Kidney (tissue), 14 donors: ENCODE results near the gene ITGA8. TPM values are rescaled to one million over a fixed set of nuclear protein-coding genes. Genes with fewer than 3 reads are reported as not detected.

Experiments used
- DNase-seq, 5 donors: peaks; one replicate each; pipeline ENCODE4 v3.0.0-alpha.2; 2013 to 2020
- FAIRE-seq: peaks from 2 replicates; lab custom pipeline; 2012; peaks lifted over from hg19 to GRCh38; lab: Jason Lieb, UNC
- H3K27ac ChIP-seq, 2 donors: one replicate each; pipeline ENCODE4 v1.7.0; 2013; ENCODE audit warnings: low read depth in 2 of 2, low read length in 2 of 2, inconsistent platforms in 1 of 2
- H3K27me3 ChIP-seq: one replicate; pipeline ENCODE4 v1.7.1; 2013; ENCODE audit warnings: low read length, inconsistent platforms; ENCODE audit not compliant: control insufficient read depth, insufficient read depth
- H3K36me3 ChIP-seq, 3 donors: one replicate each; pipeline versions ENCODE4 v1.7.0 to v1.7.1; 2013; ENCODE audit warnings: low read length in 3 of 3, control low read depth in 1 of 3, inconsistent platforms in 1 of 3; ENCODE audit not compliant: insufficient read depth in 3 of 3, control insufficient read depth in 2 of 3
- H3K4me1 ChIP-seq, 3 donors: one replicate each; pipeline versions ENCODE4 v1.7.0 to v1.7.1; 2013; ENCODE audit warnings: low read length in 3 of 3, inconsistent platforms in 1 of 3, low read depth in 1 of 3; ENCODE audit not compliant: control insufficient read depth in 2 of 3, insufficient read depth in 2 of 3
- H3K4me3 ChIP-seq, 3 donors: one replicate each; pipeline versions ENCODE4 v1.7.0 to v1.8.1; 2013; ENCODE audit warnings: low read length in 3 of 3, control low read depth in 1 of 3, inconsistent platforms in 1 of 3
- H3K9ac ChIP-seq, 3 donors: one replicate each; pipeline versions ENCODE4 v1.7.0 to v1.7.1; 2013; ENCODE audit warnings: low read length in 3 of 3, control low read depth in 1 of 3, inconsistent platforms in 1 of 3
- H3K9me3 ChIP-seq, 3 donors: one replicate each; pipeline versions ENCODE4 v1.7.0 to v1.7.1; 2013; ENCODE audit warnings: low read length in 3 of 3, control low read depth in 1 of 3, inconsistent platforms in 1 of 3; ENCODE audit not compliant: control insufficient read depth in 2 of 3, insufficient read depth in 1 of 3
- intact Hi-C: fragments of 100-400 bp; cut with DNase I; formaldehyde crosslinking; loops from one replicate; pipeline ENCODE4 v1.11.1; 2022
- polyA plus RNA-seq: library from polyadenylated mRNA; stranded (reverse); fragments of 350-450 nt; fragmentation: Illumina TruSeq; extraction: RNeasy Lipid Tissue Mini Kit (QIAGEN cat#74804); gene quantifications from one replicate; pipeline ENCODE4 v1.2.3, GENCODE V29; 2014; ENCODE audit warnings: low read depth, low replicate concordance; ENCODE audit not compliant: insufficient read depth
- total RNA-seq: library from RNA; stranded (reverse); fragmentation: NEBNext Ultra II Directional; extraction: Animal tissue kit (Norgen Biotek cat#: 25700); gene quantifications from one replicate; pipeline ENCODE4 v1.2.1, GENCODE V29; 2021
- TF ChIP-seq, protein P1 (sequence below): IDR thresholded peaks from 3 replicates; pipeline ENCODE4 v1.5.1; 2012; ENCODE audit warnings: mild to moderate bottlenecking, moderate library complexity, borderline replicate concordance; ENCODE audit not compliant: insufficient read depth; ENCODE audit errors: extremely low read depth
- donor health status: control.
- donor health status: control.
- donor health status: control.
- donor health status: control.
- donor health status: control.
- donor health status: DM: yes; HTN: yes; CAD: no.
- donor health status: Normal renal cell carcinoma (clear cell type).

ITGA8 gene
- total and polyA plus RNA-seq, 2 donors from 2014 or later: 10.8 to 22.1 TPM

DNA sequence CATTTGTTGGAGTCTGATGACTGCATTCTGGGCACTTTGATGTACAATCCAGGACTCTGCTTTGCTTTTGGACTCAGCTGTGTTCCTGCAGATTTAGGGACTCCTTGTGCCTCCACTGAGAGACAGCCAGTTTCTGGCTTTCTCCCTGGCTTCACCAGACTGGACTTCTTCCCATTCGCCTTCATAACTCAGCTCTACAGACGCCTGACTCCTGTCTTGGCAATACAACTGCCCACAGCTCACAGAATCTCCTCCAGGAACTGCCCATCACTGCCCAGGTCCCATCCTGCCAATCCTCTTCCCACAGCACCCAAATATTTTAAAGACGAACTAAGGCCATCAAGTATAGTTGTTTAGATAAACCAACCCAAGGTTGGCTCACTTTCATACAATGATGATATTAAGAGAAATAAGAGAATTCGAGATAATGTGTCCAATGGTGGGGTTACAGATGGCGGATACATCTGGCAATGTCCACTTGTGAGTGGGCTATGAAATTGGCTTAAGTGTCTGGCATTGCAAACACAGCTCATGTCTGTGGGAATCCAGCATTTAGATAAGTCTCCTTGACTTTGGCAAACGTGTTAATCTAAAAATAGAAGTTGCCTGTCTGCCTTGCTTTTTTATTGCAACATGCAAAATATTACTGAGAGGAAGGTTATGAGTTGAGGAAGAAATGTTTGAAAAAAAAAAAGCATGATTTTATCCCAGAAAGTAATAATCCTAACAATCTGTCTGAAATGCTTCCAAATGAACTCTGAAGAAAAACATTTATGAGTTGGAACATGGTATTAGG, 95.1 kb downstream of the ITGA8 start:
- no peaks in the 10 kb centered on the region for H3K27me3 ChIP-seq
- no peak for FAIRE-seq
- peak overlapping the region; percentile 28 to 32 for H3K27ac ChIP-seq

DNA sequence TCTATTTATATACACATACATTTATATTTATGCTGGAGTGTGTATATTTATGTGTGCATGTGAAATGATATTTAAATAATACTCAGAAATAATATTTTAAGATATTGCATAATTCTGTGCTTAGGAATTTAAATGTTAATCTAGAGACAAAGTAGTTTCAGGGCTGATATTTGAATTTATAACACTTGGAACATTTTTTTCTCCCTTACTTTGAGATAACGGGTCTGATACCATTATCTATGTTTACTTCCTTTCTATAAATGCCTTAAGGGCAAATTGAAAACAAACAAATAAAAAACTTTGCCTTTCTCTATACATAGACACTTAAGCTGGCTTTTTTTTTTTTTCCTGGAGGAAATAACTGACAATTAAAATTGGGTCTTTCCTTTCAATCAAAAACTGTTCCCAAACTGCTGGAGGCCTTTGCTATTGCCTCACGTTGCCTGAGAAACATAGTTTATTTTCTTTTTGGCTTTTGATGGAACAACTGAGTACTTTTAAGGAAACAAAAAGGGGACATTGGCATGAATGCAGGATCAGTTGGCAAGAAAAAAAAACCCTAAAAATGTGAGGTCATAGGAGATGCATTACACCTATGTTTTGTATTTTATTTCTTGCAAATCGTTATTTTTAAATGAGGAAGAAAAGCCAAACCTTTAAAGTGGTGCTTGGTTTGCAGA, 98.7 kb downstream of the ITGA8 start:
- no peaks in the 10 kb centered on the region for H3K9me3 ChIP-seq
- DNase-seq (no peak), FAIRE-seq (peak; percentile 62)
- H3K4me3 ChIP-seq: no peak overlapping the region
- TF ChIP-seq, protein P1, sequence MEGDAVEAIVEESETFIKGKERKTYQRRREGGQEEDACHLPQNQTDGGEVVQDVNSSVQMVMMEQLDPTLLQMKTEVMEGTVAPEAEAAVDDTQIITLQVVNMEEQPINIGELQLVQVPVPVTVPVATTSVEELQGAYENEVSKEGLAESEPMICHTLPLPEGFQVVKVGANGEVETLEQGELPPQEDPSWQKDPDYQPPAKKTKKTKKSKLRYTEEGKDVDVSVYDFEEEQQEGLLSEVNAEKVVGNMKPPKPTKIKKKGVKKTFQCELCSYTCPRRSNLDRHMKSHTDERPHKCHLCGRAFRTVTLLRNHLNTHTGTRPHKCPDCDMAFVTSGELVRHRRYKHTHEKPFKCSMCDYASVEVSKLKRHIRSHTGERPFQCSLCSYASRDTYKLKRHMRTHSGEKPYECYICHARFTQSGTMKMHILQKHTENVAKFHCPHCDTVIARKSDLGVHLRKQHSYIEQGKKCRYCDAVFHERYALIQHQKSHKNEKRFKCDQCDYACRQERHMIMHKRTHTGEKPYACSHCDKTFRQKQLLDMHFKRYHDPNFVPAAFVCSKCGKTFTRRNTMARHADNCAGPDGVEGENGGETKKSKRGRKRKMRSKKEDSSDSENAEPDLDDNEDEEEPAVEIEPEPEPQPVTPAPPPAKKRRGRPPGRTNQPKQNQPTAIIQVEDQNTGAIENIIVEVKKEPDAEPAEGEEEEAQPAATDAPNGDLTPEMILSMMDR: no peak
- intact Hi-C loops: no loop called here
- no peaks in the 10 kb centered on the region for H3K27me3 ChIP-seq
- H3K36me3 ChIP-seq: no peaks in the 10 kb centered on the region
- no peak overlapping the region for H3K27ac ChIP-seq
- H3K9ac ChIP-seq: no peak overlapping the region
- no peaks in the 10 kb centered on the region for H3K4me1 ChIP-seq

More for the DNA sequence above, 95.1 kb downstream of the ITGA8 start:
- Histone ChIP-seq H3K4me1 (no peaks in the 10 kb centered on the region), H3K9ac (no peak overlapping the region), H3K9me3 (no peaks in the 10 kb centered on the region), H3K4me3 (no peak overlapping the region), H3K36me3 (no peaks in the 10 kb centered on the region)
- TF ChIP-seq, protein P1: no peak
- intact Hi-C loops: no loop called here
- peak in 1 of 5 donors; percentile 20 for DNase-seq

DNA sequence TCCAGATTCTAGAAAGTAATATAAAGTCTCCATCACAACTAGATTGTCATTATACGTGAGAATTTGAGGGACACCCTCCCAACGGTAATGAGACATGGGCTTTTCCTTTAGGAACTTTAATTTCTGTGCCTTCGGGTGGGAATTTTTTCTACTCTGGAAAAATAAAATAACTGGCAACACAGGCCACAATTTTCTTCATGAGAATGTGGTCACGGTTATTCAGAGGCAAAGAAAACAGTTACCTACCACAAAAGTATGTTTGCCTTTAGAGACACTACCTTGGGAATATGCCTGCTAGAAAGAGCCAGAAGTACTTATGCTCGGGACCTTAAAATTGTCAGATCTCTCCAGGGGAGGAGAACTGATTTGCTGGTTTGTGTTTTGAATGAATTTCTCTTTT, 99.4 kb downstream of the ITGA8 start:
- no peaks in the 10 kb centered on the region for H3K27me3 ChIP-seq
- no peak overlapping the region for H3K9ac ChIP-seq
- TF ChIP-seq, protein P1: no peak
- H3K4me1 ChIP-seq: no peaks in the 10 kb centered on the region
- no peaks in the 10 kb centered on the region for H3K36me3 ChIP-seq
- H3K4me3 ChIP-seq: no peak overlapping the region
- no peak for DNase-seq
- no peaks in the 10 kb centered on the region for H3K9me3 ChIP-seq
- H3K27ac ChIP-seq: no peak overlapping the region
- FAIRE-seq: no peak
- intact Hi-C loops: no loop called here
